HG02938 (cell line): ENCODE results near the gene MYL2.
A peak's percentile ranks its signal among the peaks of the same experiment; 100 is the strongest.

Experiments
- ATAC-seq: cut with Tn5 transposase; IDR thresholded peaks from one replicate; pipeline ENCODE4 v1.9.1; 2021; ENCODE audit warnings: mild to moderate bottlenecking, moderate library complexity; ENCODE audit not compliant: unreplicated experiment

Gene MYL2

DNA sequence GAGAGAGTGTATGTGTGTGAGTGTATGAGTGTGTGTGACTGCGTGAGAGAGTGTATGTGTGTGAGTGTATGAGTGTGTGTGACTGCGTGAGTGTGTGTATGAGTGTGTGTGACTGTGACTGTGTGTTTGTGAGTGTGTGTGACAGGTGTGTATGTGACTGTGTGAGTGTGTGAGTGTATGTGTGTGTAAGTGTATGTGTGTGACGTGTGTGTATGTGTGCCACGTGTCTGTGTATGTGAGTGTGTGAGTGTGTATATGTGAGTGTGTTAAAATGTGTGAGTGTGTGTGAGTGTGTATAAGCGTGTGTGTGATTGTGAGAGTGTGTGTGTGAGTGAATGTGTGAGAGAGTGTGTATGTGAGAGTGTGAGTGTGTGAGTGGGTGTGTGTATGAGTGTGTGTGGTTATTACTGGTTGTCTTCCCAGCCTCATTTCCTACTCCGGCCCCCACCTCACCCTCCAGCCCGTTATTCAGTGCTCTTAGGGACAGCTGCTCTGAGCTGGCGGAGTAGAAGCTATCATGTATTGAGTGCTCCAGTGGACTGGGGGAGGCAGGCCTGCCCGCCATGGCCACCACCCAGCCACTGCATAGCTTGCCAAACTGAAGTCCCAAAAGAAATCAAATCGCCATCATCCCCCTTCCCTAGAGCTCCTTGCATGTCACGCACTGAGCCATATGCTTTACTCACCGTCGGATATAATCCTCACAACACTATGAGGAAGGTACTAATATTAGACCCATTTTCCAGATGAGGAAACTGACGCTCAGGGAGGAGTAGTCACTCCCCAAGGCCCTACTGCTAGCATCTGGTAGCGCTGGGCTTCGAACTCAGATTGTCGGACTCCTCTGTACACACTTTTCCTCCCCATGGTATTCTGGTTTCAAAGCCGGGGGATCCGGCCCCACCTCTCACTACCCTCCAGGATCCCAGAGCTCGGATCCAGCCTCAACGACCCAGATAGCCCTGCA is 10.3 kb upstream of the MYL2 start:
- no peak for ATAC-seq

DNA sequence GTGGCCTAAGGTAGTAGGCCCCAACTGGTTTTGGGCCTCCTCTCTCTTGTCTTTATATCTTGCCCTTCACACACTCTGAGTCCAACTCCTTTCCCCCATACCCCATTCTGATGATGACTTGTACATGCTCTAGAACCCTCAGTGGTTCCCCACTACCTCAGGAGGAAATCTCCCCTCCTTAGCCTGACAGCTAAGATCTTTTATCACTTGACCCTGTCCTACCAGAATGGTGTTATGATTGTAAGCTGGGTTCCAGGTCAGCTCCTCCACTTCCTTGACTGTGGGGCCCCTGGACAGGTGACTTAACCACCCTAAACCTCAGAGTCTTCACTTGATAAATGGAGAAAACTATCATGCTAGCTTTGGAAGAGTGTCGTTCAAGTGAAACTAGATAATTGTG is 9.4 kb upstream of the MYL2 start:
- ATAC-seq = no peak

DNA sequence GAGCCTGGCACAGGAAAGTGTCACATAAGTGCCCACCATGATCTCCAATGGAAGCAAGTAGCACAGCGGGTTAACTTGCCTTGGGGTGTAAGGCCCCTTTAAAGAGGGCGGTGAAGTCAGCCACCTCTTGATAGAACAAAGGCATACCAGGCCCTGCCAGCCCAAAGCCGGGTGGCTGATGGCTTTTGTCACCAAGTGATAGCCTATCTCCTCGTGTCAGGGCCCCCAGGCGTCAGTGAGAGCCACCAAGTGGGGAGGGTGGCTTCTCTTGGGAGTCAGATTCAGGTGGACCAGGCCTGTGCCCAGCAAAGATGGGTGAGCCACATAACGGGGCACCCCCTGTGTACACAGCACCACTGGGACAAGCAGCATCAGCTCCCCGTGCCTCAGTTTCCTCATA is 8.3 kb upstream of the MYL2 start:
- ATAC-seq = no peak

DNA sequence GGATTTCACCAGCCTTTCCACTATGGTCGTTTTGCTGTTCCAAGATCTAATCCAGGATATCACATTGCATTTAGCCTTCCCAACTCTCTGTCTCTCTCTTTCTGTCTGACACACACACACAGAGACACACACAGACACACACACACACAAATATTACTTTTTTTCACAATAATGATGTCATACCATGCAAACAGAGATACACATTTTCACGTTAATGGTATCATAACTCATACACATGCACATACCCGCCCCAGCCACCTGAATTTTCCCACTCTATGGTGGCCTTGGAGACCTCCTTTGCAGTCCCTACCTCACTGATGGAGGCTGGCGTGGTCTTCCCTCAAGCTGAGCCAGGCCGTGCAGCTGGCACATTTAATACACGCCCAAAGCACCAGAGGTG is 7.2 kb upstream of the MYL2 start:
- ATAC-seq = no peak

DNA sequence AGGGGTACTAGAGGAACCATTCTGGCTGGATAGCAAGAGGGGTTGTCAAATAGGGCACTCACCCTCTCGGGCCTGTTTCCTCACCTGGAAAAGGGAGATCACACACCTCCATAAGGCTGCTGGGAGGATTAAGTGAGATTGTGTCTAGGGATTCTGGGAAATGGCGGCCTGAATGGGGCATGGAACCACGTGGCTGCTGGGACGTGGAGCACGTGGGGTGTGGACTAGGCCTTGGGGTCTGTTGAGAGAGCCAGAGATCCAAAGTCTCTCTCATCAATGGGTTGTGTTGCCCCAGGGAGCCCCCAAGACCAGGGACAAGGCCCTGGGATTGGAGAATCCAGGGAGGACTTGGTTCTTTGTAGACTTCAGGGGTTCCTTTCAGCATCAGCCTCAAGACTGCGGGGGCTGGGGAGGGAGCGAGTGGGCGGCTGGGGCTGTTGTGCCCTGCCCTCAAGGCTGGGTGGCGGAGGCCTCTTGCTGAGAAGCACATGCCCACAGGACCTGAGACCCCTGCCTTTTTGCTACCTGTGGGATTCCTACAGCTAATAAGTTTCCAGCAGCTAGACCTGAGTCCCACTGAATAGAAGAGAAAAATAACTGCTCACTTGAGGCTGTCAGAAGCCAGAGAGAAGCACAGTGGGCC is 3.4 kb upstream of the MYL2 start:
- ATAC-seq = no peak

DNA sequence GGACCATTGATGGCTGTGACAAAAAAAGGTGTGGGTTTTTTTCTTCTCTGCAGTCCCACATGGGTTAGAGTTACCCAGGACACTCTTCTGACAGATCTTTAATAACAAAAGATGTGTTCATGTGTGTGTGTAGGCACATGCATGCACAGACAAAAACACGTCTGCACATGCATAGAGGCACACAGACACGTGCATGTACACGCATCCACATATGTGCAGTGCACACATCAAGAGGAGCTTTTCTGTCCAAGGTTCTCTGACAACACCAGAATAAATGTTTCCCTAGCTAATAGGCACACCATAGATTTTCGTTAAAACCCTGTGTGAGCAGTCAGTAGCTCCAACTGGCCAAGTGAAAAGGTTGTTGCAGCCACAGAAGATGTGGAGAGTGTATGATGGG is 2.8 kb upstream of the MYL2 start:
- ATAC-seq = no peak

DNA sequence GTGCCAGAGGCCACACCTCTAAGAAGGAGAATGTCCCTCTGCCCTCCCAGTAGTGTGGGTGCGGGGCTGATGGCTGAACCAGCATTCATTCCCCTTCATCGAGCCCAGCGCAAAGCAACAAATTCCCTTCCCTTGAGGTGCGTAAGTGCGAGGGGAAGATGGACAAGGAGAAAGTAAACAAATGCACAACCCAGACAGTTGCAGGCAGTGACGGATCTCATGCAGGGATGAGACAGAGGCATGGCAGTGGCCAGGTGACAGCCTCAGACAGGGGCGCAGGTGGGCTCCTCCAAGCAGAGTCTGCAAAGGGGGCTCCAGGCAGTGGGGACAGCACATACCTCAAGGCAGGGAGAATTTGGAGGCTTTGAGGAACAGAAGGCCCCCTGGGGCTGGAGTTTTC is 2.3 kb upstream of the MYL2 start:
- ATAC-seq = no peak

DNA sequence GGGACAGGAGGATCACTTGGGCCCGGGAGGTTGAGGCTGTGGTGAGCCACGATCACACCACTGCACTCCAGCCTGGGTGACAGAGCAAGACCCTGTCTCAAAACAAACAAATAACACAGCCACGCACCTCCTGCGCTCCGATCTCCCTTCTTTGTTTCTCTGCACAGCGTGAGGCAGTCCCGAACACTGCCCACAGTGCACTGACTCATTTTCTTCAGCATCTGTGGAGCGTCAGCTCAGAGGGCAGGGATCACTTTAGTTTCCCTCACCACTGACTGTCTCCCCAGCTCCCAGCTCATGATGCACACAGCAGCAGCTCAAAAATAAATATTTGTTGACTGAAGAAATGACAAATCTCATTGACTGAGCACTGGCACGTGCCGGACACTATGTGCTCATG is 883 bp upstream of the MYL2 start:
- ATAC-seq = no peak

DNA sequence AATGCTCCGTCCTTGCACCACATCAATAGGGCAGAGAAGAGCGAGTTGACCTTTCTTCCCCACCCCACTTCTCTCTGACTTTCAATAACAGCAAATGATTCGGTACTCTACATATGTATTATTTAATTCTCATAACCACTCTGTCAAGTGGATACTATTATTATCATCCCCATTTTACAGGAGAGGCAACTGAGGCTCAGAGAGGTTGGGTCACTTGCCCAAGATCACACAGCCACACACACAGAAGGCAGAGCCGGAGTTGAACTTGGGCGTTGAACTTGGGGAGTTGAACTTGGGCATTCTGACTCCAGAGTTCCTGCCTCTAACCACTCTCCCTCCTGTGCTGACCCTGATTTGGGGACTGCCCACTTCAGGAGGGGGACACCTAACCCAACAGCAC is 659 bp downstream of the MYL2 start:
- no peak for ATAC-seq

DNA sequence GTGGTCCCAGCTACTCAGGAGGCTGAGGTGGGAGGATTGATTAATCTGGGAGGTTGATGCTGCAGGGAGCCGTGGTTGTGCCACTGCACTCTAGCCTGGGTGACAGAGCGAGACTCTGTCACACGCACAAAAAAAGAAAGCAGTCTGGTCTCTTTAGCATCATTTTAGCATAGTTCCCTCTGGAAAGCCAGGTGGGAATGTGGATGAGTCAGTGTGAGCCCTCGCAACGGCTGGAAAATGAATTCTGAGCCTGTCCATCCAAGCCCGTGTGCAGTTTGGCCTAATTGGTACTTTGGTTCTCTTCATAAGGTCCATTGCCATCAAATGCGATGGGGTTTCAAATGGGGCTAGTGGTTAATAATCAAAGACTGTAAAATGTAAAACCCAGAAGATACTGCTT is 2.4 kb downstream of the MYL2 start:
- no peak for ATAC-seq

DNA sequence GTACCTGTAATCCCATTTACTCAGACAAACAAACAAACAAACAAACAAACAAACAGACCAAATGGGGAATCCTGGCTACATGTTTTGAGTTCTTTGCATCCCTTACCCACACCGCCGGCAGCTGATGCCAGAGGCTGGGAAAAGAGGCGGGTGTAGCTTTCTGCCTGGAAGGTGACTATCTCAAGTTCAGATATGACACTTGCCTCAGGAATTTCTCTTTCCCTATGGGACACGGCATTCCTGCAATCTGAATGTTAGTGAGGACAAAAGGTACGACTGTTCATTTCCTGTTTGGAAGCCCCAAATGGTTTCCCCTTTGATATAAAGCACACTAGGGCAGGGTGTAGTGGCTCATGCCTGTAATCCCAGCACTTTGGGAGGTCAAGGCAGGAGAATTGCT is 2.9 kb downstream of the MYL2 start:
- ATAC-seq = no peak

DNA sequence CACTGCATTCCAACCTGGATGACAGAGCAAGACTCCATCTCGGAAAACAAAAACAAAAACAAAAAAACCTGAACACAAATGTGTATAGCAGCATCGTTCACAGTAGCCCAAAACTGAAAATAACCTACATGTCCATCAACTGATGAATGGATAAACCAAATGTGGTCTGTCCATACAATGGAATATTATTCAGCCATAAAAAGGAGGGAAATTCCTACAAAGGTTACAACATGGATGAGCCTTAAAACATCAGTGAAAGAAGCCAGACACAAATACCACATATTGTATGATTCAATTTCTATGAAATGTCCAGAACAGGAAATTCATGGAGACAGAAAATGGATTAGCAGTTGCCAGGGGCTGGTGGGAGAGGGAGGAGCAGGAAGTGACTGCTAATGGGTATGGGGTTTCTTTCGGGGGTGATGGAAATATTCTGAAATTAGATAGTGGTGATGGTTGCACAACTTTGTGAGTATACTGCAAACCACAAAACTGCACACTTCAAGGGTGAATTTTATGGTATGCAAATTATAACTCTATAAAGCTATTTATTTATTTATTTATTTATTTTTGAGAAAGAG is 4.0 kb downstream of the MYL2 start:
- ATAC-seq = no peak

DNA sequence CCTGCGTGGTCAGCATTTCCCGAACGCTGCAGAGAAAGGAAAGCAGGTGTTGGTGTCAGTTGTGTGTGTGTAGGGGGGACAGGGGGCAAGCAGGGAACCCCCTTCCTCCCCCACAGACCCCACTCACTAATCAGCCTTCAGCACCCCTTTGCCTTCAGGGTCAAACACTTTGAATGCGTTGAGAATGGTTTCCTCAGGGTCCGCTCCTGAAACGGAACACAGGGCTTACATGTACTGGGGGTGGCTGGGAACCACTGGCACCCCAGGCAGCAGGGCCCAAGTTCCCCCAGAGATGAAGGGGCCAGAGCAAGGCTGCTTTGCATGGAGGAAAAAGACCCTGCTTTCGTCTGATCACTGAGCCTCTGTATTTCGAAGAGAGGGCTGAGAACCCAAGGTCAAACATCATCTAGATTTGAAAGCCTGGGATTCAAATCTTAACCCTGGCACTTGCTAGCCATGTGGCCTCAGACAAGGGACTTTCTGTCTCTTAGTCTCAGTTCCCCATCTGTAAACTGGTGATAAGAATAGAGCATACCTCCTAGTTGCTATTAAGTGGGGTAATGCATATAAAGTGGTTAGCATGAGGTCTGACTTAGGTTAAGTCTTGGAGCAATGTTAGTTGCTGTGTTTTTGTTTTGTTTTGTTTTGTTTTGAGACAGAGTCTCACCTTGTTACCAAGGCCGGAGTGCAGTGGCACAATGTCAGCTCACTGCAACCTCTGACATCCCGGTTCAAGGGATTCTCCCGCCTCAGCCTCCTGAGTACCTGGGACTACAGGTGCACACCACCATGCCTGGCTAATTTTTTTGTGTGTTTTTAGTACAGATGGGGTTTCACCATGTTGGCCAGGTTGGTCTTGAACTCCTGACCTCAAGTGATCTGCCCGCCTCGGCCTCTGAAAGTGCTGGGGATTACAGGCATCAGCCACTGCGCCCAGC is 7.0 kb downstream of the MYL2 start:
- peak; percentile 96 for ATAC-seq

DNA sequence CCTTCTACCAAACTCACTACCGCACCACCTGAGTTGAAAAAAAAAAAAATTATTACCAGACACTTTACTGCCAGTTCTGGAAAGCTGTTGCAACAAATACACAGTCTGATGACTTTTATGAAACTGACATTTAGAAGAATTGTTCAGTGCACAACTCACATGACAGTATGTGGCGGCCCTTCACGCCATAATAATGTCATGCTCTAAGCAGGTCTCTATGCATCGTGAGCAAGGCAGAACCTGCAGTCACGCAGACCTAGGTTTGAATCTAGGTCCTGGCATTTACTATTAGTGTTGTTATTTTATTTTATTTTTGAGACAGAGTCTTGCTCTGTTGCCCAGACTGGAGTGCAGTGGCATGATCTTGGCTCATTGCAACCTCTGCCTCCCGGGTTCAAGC is 8.1 kb downstream of the MYL2 start:
- ATAC-seq = no peak

DNA sequence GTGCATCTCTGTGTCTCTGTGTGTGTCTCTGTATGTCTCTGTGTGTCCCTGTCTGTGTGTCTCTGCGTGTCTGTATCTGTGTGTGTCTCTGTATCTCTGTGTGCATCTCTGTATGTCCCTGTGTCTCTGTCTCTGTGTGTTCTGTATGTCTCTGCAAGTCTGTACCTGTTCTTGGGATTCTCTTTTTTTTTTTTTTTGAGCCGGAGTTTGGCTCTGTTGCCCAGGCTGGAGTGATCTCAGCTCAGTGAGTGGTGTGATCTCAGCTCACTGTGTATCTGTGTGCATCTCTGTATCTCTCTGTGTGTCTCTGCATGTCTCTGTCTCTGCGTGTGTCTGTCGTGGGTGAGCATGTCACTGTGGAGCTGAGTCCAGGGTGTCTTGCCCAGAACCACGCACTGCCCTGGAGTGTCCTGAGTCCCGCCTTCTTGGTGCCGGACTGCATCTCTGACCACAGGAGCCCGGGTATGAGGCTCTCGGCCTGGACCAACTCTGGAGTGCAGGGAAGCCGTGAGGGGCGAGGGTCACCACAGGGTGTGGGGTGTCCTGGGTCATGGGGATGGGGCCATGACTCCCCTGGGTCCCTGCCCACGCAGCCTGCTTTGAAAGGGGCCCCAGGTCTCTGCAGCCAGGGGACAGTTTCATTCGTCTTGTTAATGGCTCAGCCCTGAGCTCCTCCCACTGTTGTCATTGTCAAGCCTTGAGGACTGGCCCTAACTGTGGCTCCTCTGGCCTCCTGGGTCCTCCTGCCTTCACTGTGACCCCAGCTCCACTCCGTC is 11.8 kb downstream of the MYL2 start:
- no peak for ATAC-seq

DNA sequence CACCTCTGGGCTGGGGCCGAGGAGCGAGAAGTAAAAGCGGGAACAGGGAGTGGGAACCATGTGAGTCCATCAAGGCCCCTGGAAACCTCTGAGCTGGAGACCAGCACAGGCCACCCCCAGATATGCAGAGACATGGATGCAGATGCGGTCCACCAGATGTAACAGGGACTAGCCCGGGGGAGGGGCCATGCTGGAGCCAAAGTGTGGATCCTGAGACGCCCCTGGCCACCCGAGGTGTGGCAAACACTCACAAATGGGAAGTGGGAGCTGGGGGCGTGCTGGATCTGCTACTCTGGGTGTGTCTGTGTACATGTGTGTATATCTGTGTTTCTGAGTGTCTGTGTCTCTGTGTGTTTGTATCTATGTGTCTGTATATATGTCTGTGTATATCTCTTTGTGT is 12.8 kb downstream of the MYL2 start:
- ATAC-seq = no peak

DNA sequence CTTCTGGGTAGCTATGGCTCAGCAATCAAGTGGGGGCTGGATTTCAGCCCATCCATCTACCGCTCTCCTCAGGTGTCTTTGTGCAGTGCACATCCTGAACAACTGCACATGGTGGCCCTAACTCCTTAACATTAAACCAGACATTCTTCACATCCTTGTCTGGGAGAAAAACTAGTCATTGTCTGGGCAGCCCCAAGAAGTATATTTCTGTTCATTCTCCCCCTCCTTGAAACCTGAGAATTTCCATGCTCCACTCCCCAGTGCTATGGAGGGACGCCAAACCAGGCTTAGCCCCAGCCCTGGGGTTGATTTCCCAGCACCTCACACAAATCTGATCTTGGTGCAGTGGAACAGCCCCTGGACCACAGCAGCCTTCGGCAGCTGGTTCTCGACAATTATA is 13.4 kb downstream of the MYL2 start:
- ATAC-seq = no peak

DNA sequence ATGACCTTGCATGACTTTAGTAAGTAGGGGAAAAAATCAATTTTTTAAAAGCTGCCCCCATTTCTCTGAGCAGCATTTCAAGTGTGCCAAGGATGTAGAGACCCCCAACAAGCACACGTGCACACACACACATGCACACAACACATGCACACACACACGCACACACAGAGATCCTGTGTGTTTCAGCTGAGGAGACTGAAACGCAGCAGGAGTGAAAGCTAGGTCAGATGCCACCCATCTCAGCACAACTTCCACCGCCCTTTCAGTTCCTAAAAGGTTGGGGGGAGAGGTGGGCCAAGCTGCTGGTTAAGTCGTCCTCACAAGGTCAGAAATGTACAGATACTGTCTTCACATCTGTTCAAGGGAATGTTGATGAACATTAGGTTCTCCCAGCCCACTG is 13.9 kb downstream of the MYL2 start:
- ATAC-seq = no peak

DNA sequence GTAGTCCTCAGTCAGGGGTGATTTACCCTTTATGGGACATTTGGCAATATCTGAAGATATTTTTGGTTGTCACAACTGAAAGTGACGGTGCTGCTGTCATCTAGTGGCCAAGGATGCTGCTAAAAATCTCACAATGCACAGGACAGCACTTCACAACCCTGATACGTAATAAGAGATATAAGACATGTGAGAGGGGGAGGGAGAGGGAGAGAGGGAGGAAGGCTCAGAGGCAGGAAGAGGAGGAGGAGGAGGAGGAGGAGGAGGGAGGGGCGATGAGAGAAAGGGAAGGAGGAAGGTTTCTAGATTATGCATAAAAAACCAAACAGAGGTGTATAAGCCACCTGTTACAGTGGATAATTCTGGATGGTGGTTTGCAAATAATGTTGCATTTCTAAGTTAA is 14.3 kb downstream of the MYL2 start:
- ATAC-seq = no peak

DNA sequence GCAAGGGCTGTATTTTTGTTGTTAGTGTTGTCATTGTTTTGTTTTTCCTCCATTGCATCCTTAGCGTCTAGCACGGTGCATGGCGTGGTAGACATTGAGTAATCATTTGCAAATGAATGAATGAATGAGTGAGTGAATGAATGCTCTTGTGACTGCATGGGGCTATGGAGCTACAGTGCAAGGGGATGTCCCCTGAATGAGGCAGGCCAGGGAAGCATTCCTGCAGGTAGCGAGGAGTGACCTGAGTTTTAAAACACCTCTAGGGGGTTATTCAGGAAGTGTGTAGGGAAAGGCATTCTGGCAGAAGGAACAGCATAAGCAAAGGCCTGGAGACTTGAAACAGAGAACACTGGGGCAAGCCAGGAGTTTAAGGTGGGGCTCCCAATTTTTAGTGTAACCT is 16.9 kb downstream of the MYL2 start:
- no peak for ATAC-seq
